Measurements from ENCODE around the gene AFM. TPM values are rescaled to one million over a fixed set of nuclear protein-coding genes. Genes with fewer than 3 reads are reported as not detected.

AFM gene
- total RNA-seq, 1 experiment from 2014 or later = not detected

DNA sequence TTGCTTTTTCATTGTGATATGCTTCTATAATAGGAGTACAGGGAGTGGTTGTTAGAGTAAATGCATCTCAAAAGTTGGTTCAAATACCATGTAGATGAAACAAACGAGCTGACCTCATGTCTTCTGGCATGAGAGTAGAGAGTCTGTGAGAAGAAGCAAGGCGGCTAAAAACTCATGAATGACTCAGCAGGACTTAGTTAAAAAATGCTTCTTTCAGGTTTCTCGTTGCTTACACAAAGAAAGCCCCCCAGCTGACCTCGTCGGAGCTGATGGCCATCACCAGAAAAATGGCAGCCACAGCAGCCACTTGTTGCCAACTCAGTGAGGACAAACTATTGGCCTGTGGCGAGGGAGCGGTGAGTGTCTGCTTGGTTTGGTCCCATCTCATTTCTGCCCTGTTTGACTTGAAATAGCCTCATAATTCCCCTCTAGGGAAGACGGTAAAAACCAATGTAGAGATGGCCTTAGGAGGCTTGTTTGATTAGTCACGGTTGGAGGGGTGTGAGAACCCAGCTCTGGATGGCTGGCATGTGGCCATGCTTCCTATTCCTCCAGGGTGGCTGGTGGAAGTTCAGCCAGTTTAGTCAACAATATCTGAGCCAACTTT is 31.0 kb upstream of the AFM start:
- no peaks in the 10 kb centered on the region for H3K27me3 ChIP-seq (ENCODE audit: insufficient read depth, low read length)
- no peak overlapping the region for H2AFZ ChIP-seq (ENCODE audit: low read depth, low read length, poor library complexity, severe bottlenecking)
- BruUV-seq (replicated peaks) = no TSS peak
- H3K4me3 ChIP-seq (replicated peaks in 1 of 2; ENCODE audit: low read depth in 1 of 2, low read length in 2 of 2) = no peak overlapping the region
- H3K36me3 ChIP-seq (ENCODE audit: control insufficient read depth in 1 of 2, insufficient read depth in 2 of 2, low read length in 2 of 2) = no peaks in the 10 kb centered on the region
- ChIA-PET RAD21 (ENCODE audit: low non-redundant PET in 1 of 2, low total read pairs in 2 of 2, uncharacterized antibody in 2 of 2, unreplicated experiment in 2 of 2) (no interaction called here), CTCF (interaction anchor here (1.5 kb wide), 1 partner anchor 16 kb away, joined by 3 read pairs; no protein-coding TSS in a partner anchor), POLR2A (no interaction called here)
- no peaks in the 10 kb centered on the region for H3K9me2 ChIP-seq (ENCODE audit: insufficient read depth)
- DNase-seq (ENCODE audit: low read depth, low spot score) (no peak), ATAC-seq (no peak)
- no peaks in the 10 kb centered on the region for H3K4me1 ChIP-seq (ENCODE audit: control insufficient read depth in 1 of 2, insufficient read depth in 2 of 2, low read length in 2 of 2)
- no peaks in the 10 kb centered on the region for H4K20me1 ChIP-seq (ENCODE audit: insufficient read depth)
- no peaks in the 10 kb centered on the region for H3K9me3 ChIP-seq (ENCODE audit: control insufficient read depth in 1 of 2, insufficient read depth in 1 of 2, low read depth in 1 of 2, low read length in 2 of 2)
- TF ChIP-seq SP1 (IDR thresholded peaks at IDR 0.05; ENCODE audit: low read depth) (no peak), ZNF274 (IDR thresholded peaks at IDR 0.05; ENCODE audit: low read depth, low read length) (no peak), TCF7L2 (IDR thresholded peaks at IDR 0.05; ENCODE audit: borderline replicate concordance, extremely low read depth, insufficient read depth, insufficient read length) (no peak), JUND (IDR thresholded peaks at IDR 0.05) (no peak), EZH2phosphoT487 (IDR thresholded peaks at IDR 0.05; ENCODE audit: borderline replicate concordance) (no peak), ZFX (IDR thresholded peaks at IDR 0.05) (no peak), POLR2AphosphoS5 (IDR thresholded peaks at IDR 0.05; ENCODE audit: low read depth, low read length) (no peak), ELF1 (IDR thresholded peaks at IDR 0.05; ENCODE audit: borderline replicate concordance, low read depth) (no peak), YY1 (IDR thresholded peaks at IDR 0.05; ENCODE audit: extremely low read depth, insufficient replicate concordance, low read depth, low read length) (no peak)
- TF ChIP-seq, protein P1, sequence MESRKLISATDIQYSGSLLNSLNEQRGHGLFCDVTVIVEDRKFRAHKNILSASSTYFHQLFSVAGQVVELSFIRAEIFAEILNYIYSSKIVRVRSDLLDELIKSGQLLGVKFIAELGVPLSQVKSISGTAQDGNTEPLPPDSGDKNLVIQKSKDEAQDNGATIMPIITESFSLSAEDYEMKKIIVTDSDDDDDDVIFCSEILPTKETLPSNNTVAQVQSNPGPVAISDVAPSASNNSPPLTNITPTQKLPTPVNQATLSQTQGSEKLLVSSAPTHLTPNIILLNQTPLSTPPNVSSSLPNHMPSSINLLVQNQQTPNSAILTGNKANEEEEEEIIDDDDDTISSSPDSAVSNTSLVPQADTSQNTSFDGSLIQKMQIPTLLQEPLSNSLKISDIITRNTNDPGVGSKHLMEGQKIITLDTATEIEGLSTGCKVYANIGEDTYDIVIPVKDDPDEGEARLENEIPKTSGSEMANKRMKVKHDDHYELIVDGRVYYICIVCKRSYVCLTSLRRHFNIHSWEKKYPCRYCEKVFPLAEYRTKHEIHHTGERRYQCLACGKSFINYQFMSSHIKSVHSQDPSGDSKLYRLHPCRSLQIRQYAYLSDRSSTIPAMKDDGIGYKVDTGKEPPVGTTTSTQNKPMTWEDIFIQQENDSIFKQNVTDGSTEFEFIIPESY (IDR thresholded peaks at IDR 0.05; ENCODE audit: extremely low read depth, insufficient replicate concordance, low read length) = no peak
- TF ChIP-seq, protein P2, sequence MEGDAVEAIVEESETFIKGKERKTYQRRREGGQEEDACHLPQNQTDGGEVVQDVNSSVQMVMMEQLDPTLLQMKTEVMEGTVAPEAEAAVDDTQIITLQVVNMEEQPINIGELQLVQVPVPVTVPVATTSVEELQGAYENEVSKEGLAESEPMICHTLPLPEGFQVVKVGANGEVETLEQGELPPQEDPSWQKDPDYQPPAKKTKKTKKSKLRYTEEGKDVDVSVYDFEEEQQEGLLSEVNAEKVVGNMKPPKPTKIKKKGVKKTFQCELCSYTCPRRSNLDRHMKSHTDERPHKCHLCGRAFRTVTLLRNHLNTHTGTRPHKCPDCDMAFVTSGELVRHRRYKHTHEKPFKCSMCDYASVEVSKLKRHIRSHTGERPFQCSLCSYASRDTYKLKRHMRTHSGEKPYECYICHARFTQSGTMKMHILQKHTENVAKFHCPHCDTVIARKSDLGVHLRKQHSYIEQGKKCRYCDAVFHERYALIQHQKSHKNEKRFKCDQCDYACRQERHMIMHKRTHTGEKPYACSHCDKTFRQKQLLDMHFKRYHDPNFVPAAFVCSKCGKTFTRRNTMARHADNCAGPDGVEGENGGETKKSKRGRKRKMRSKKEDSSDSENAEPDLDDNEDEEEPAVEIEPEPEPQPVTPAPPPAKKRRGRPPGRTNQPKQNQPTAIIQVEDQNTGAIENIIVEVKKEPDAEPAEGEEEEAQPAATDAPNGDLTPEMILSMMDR (IDR thresholded peaks at IDR 0.05 in 2 of 3, conservative IDR thresholded peaks at IDR 0.05 in 1 of 3; ENCODE audit: borderline replicate concordance in 1 of 3, insufficient read depth in 1 of 3, low read depth in 2 of 3, low read length in 2 of 3) = no peak
- TF ChIP-seq, protein P3, sequence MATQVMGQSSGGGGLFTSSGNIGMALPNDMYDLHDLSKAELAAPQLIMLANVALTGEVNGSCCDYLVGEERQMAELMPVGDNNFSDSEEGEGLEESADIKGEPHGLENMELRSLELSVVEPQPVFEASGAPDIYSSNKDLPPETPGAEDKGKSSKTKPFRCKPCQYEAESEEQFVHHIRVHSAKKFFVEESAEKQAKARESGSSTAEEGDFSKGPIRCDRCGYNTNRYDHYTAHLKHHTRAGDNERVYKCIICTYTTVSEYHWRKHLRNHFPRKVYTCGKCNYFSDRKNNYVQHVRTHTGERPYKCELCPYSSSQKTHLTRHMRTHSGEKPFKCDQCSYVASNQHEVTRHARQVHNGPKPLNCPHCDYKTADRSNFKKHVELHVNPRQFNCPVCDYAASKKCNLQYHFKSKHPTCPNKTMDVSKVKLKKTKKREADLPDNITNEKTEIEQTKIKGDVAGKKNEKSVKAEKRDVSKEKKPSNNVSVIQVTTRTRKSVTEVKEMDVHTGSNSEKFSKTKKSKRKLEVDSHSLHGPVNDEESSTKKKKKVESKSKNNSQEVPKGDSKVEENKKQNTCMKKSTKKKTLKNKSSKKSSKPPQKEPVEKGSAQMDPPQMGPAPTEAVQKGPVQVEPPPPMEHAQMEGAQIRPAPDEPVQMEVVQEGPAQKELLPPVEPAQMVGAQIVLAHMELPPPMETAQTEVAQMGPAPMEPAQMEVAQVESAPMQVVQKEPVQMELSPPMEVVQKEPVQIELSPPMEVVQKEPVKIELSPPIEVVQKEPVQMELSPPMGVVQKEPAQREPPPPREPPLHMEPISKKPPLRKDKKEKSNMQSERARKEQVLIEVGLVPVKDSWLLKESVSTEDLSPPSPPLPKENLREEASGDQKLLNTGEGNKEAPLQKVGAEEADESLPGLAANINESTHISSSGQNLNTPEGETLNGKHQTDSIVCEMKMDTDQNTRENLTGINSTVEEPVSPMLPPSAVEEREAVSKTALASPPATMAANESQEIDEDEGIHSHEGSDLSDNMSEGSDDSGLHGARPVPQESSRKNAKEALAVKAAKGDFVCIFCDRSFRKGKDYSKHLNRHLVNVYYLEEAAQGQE (IDR thresholded peaks at IDR 0.05; ENCODE audit: low read depth) = no peak
- TF ChIP-seq, protein P4, sequence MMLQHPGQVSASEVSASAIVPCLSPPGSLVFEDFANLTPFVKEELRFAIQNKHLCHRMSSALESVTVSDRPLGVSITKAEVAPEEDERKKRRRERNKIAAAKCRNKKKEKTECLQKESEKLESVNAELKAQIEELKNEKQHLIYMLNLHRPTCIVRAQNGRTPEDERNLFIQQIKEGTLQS (IDR thresholded peaks at IDR 0.05) = no peak
- no peak overlapping the region for H3K9ac ChIP-seq (ENCODE audit: low read length)
- H3K79me2 ChIP-seq (ENCODE audit: insufficient read depth, low read length) = no peaks in the 10 kb centered on the region
- no peak overlapping the region for H3K4me2 ChIP-seq (ENCODE audit: low read length)
- H3K27ac ChIP-seq (ENCODE audit: low read depth, low read length) = no peak overlapping the region
- intact Hi-C loops (cut with micrococcal nuclease) = no loop called here

Data from HCT116 (cell line).